Measurements from ENCODE around the gene CFAP299.

DNA sequence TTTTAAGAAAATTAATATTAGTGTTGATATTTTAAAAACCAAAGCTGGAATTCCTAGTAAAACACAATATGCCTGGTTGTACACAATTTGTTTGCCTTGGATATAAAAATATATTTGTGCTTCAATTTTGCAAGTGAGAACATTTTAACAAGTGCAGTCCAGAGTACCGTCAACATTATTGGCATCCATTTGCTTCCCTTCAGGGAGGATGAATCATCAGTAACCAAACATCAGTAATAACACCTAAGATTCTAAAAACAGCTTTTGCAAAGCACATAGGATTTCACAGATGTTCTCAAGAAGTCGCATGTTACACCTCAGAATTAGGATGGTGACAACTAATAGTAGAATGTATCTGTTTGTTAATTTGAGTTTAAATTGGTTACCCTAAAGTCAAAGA is 432.4 kb downstream of the CFAP299 start:
- TF ChIP-seq, protein P1, sequence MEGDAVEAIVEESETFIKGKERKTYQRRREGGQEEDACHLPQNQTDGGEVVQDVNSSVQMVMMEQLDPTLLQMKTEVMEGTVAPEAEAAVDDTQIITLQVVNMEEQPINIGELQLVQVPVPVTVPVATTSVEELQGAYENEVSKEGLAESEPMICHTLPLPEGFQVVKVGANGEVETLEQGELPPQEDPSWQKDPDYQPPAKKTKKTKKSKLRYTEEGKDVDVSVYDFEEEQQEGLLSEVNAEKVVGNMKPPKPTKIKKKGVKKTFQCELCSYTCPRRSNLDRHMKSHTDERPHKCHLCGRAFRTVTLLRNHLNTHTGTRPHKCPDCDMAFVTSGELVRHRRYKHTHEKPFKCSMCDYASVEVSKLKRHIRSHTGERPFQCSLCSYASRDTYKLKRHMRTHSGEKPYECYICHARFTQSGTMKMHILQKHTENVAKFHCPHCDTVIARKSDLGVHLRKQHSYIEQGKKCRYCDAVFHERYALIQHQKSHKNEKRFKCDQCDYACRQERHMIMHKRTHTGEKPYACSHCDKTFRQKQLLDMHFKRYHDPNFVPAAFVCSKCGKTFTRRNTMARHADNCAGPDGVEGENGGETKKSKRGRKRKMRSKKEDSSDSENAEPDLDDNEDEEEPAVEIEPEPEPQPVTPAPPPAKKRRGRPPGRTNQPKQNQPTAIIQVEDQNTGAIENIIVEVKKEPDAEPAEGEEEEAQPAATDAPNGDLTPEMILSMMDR (IDR thresholded peaks at IDR 0.05), result no peak
- no peak for TF ChIP-seq POLR2A (IDR thresholded peaks at IDR 0.05)
